GM21526 (cell line): Measurements from ENCODE around the gene ABCB6.

Experiments
- ATAC-seq: cut with Tn5 transposase; IDR thresholded peaks from one replicate; pipeline ENCODE4 v1.9.1; 2021; ENCODE audit warnings: moderate library complexity; ENCODE audit not compliant: unreplicated experiment, low FRiP score

ABCB6 gene

DNA sequence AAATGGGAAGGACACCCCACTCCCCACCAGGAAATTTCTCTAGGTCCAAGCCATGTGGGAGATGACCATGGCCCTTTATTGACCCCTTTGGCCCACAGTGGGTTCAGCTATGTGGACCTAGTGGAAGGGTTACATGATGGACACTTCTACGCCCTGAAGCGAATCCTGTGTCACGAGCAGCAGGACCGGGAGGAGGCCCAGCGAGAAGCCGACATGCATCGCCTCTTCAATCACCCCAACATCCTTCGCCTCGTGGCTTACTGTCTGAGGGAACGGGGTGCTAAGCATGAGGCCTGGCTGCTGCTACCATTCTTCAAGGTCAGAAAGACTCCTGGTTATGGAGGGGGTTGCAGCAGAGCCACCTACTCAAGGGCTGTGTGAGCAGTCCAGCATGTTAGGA, 27.8 kb upstream of the ABCB6 start:
- ATAC-seq, result no peak

DNA sequence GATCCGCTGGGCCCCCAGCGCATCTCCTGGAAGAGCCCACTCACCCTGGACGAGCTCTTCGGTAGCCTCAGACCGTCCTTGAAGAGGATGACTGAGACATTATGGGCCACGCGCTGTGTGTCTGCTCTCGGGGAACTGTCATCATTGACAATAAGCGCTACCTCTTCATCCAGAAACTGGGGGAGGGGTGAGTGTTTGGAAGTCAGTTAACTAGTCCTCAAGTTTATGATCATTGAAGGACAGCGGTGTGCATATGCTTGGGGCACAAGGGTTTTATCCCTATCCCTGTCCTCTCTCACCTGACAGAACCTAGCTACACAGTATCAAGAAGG, 27.1 kb upstream of the ABCB6 start:
- ATAC-seq, result no peak

DNA sequence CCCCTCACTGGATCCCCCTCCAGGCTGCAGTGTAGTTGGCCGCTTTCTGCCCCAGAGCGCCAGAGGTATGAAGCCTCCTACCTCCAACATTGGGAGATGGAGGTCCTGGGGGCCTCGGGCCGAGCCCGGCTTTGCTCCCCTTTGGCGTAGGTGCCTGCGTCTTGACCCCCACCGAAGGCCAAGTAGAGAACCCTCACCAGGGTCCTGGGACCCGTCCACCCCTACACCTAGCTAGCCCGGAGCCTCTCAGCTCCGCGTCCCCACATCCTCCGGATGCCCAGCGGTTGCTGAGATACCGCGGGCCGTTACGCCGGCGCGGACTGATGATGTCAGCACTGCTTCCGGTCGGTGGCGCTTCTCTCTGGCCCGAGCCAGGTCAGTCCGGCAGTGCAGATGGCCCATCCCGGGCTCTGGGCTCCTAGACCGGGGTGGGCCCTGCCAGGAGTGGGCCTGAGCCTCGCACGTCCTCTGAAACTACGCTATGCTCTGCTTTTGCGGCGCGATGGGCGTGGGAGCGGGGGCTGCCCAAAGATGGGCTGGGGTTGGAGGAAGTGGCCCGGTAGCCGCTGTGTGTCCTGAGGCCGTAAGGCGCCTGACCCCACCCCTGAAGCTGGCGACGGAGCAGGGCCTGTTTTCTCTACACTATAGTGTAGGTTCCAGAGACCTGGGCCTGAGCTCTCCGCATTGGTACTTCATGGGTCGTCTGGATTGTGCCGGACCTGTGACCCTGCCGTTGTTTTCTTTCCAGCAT, 26.6 kb upstream of the ABCB6 start, which contains the start of the genes GLB1L and STK16:
Gene GLB1L (minus strand): TSS at position 297 of the 751 bp plus-strand sequence. CDS start 1,871 bp downstream, outside the sequence.
Gene STK16 (plus strand): TSS at position 332 of the 751 bp plus-strand sequence. CDS start 521 bp downstream, outside the sequence.
- peak; percentile 76 for ATAC-seq

DNA sequence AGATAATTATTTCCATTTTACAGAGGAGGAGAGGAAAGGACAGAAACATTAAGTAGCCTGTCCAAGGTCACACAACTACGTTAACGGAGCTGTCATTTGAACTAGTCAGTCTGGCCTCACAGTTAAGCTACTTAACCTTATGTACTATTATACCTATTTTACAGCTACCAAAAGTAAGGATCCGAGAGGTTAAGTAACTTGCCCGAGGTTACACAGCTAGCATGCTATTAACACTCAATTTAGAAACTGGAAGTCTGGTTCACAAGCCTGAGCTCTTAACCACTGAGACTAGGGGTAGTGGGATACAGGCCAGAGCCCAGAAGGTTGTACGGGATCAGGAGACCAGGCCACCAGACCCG, 26.0 kb upstream of the ABCB6 start:
- ATAC-seq, result no peak

DNA sequence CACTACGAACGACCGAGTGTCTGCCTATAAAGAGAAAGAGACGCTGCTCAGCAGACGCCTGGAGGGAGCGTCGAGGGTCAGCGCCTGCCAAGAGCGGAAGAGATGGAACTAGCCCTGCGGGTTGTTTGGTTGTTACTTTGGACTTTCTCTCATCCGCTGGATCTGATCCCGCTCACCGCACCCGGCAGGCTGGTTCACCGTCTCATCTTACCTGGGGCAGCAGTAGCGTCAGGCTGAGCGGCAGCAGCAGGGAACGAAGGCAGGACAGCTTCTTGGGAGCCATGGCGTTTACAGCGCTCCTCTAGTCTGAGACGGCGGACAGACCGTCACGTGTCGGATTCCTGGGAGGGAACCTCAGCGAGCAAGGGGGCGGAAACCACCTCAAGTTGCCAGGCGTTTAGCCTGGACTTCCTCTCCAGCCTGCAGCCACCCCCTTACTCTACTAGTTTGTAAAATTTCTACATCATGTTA, 24.6 kb upstream of the ABCB6 start:
- no peak for ATAC-seq

DNA sequence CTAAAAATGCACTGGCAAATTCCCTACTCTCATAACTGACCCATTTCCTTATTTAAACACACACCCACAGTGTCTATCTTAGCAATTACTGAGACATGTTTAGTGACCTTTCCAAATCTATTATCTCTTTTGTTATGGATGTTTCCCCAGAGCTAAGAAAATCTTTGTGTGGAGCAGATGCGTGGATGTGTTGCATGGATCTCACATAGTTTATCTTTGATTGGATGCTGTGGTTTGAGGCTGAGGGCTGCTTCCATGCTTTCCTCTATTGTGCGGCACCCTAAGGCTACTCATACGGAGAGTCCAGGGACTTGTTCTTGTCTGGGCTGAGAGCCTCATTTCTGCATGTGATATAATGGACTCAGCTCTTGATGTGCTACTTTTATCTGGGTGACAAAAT, 15.6 kb upstream of the ABCB6 start:
- no peak for ATAC-seq

DNA sequence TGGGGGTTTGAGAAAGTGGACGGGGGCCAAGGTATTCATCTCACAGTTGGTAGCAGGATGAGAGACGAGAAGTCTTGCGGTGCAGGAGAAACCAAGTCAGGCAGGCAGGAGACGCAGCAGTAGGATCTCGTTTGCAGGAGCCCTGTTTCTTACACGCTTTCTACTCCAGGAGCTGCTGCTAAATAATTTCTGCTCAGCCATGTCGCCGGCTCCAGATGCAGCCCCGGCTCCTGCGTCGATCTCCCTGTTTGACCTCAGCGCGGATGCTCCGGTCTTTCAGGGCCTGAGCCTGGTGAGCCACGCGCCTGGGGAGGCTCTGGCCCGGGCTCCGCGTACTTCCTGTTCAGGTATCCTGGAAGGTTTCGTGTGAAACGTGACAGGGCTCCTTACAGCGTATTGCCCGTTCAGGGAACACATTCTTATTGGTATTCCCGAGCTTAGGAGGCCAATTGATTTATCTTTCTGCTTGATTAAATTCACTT, 11.3 kb upstream of the ABCB6 start:
- ATAC-seq, result no peak

DNA sequence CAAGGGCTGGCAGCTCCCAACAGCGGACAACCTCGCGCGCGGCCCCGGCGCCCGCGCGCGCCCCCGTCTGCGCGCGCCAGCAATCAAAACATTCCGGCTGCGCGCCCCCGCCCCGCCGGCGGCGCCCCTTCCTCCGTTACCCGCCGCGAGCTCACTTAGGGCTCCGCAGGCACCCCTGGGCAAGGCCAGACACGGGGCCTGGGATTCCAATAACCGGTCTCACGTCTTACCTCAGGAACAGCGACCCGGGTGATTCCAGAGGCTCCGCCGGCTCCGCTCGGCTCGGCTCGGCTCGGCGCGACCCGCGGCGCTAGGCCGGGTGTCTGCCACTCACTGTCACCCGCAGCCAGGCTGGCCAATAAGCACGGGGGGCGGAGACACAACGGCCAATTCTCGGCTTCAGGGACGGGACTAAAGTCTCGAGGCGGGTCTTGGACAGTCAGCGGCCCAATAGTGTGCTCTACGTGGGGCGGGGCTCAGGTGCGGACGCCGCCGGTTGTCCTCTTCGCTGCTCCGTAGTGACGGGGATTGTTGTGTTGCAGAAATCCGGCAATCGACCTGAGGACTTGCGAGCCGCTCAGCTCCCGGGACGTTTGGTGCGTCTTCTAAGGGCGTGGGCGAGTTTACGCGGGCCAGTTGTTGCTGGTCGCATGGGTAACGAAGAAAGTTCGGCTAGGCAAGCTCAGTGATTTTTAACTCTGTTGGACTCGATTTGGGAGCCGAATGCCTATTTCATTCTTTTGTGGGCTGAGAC, 10.7 kb upstream of the ABCB6 start, which contains the start of the genes ANKZF1 and ATG9A:
Gene ANKZF1 (plus strand): TSS at position 502 of the 754 bp plus-strand sequence. CDS start 452 bp downstream, outside the sequence.
Gene ATG9A (minus strand): TSS at position 332 of the 754 bp plus-strand sequence. CDS start 1,612 bp downstream, outside the sequence.
- peak; percentile 92 for ATAC-seq

DNA sequence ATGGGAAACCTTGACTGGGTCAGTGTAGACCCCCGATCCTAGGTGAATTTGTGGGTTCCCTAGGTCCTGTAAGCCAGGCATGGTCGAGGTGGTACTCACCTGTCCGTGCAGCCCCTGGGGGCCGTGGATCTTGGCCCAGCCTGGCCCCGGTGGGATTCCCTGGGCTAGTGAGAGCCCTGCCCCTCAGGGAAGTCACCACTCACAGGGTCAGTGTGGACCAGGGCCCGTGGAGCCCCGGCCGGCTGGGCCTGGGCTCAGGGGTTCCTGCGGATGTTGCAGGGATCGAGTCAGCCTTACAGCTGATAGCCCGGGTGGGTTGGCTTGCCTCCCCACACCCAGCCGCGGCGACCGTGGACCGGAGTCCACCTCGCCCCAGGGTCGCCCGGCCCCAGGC, 10.2 kb upstream of the ABCB6 start:
- ATAC-seq, result peak; percentile 9

DNA sequence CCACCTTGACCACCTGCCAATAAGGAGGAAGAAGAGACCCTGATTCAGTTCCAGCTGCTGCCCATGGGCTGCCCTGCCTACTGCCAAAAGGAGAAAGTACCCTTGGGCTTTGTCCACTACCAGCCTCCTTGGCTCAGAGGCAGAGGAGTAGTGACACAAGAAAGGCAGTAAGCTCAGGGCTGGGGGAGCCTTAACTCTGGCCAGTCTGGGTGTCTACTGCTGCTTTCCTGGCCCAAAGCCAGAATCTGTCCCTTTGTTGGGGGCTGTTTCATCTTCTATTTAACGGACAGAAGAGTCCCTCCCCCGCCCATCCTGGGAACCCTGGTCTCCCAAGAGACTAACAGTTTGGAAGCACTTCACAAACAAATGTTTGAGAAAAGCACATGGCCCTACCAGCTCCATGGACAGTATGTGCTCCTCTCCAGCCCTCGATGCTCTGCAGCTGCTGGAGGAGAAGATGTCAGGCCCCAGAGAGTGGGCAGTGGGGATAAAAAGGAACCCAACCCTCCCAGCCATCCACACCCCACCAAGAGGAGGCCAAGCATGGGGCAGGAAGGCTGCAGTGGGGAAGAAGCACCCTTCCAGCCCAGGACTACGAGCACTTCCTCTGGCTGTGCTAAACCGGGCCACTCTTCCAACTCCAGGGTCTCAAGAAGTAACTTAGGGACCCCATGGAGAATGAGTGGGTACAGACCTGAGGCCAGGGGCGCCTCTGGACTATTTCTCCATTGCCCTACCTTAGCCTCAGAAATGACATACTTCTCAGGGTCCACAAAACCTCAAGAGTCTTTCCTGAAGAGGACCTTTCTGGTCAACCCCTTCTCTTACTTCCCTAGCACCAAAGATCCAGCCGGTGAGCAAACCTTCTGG, 9.5 kb upstream of the ABCB6 start:
- ATAC-seq, result no peak

DNA sequence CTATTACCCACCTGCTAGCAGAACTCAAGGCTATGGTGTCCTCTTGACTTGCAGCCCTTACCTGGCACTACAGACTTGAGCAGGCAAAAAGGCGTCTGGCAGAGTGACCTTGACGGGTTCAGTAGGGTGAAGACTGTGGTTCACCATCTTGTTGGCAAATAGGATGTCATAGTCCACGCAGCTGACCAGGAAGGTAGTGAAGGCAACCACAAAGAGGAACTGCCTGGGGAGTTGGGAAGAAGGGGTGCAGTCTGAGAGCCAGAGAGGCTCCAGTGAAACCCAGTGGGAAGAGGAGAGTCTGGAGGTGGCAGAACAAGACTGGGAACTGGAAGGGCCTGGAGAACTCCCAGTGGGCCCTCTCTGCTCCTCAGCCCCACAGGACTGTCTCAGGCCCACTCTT, 6.6 kb upstream of the ABCB6 start:
- no peak for ATAC-seq

DNA sequence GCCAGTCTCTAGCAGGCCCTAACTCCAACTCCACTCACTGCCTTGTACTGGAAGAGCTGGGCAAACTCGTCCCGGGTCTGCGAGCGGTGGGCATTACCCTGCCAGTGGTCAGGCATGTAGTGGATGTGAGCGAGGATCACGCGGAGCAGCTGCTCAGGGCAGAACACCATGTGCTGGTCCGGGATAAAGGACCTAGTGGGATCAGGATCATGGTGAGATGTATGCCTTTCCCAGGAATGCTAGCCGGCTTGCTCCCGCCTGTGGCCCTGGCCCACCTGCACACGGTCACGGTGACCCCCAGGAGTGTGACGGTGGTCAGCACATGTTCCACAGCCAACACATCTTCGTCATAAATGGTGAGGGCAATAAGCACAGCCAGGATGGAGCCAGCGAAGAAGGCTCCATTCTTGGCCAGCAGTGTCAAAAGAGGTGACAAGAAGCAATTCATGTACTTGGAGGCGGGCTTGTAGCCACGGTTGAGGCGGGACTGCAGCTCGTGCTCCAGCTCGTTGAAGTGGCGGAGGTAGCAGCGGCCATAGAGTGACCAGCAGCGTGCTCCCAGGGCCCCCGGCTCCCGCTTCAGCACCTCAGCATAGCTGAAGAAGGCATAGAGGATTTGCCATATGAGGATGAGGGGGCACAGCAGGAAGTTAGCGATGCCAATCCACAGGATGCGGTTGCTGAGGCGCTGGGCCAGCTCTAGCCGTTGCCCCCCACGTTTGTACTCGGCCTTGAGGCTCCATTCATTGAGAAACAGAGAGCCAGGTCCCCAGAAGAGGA, 5.3 kb upstream of the ABCB6 start:
- no peak for ATAC-seq

DNA sequence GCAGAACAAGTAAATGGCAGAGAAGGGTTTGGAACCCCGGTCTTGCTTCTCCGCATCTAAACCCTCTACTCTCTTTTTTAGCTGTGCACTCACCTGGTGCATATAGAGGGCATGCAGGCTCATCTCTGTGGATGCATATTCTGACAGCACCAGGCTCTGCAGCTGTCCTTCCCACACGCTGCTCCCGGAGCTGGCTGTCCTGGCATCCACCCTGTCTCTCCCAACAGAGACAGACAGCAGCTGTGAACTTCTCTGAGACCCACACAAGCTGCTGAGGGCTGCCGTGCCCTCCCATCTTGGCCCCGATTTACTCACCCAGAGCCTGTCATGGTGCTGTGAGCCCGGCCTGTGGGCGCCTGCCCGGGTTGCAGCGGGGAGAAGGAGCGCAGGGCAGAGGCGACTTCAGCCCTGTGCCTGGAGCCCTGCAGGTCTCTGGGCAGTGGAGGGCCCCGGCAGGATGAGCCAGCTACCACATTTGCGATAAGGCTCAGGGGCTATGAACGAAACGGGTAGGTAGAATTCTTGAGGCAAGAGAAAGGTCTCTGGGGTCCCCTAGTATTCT, 3.3 kb upstream of the ABCB6 start:
- no peak for ATAC-seq

DNA sequence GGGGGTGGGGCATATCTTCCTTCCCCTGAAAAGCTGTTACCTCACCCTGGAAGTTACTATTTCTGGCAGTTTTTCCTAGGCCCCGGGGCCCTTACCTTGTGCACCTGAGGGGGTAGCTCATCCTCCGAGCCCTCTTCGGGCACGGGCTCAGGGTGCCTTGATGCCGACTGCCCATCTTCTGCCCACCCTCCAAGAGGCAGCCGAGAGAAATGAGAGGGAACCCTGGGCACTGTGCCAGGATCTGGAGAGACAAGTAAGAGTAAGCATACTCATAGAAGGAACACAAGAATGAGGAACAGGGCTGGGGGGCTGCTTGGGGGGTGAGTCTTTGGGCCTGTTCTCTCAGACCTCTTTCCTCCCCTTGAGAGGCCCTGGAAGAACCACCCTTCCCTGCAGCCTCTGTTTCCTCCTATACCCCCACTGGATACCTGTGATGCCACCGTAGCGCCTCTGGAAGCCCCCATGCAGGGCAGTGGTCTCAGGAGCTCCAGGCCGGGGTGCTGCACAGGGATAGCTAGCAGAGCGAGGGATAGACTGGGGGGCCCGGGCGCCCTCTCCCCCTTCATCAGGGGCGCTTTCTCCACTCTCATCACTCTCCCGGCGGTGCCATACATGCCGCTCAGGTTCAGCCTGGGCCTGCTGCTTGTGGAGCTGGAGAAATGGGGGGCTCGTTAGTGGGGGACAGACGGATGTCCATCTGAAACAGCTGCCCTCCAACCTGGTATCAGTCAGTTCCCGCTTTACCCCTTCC, 2.1 kb upstream of the ABCB6 start:
- no peak for ATAC-seq

DNA sequence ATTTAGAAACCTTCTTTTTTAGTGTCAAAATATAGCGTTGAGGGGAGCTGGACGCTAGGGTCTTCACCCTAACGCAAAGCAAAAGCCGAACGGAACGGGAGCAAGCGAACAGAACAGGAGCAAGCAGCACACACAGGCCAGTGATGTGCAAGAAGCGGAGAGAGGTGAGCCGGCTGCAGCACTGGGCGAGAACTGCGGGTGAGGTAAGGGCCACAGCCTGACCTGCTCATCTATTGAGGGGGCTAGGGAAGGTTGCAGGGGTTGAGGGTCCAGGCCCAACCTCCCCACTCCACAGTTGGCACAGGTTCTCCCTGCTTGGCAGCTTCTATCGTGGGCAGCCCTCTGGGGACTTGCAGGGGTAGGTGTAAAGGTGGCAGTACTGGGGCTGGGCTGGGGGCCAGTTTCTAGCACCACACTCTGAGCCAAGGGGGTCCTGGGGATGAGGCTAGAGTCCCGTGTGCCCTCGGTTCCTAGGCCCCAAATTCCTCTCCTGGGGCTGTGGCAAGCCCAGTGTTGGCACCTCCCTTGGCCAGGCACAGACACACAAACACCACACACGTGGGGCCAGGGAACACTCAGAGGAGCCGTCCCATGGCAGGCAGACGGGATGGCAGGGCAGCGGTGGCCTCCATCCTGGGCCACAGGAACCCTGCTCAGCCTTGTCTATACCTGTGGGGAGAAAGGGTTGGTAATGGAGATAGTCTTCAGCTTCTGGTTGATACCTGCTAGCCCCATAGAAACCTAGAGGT, 1.2 kb upstream of the ABCB6 start:
- ATAC-seq, result no peak

DNA sequence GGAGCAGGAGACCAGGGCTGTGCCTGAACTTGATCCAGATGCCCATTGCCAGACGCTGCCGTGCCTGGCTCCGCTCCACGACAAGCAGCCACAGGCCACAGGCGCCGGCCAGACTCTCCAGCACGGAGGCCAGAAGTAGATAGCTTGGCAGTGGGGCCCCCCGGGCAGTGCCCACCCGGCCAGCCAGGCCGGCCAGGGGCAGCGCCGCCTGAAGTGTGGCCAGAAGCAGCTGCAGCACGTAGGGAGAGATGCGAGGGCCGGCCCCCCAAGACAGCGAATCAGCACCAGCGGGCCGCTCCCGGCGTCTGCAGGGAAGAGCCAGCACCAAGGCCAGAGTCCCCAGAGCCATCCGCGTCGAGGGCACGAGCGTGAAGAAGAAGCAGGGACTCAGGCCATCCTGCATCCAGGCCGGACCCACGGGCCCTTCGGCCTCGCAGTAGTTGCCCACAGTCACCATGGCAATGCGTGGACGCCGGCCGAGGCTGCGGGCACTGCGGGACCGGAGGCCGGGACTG, 484 bp downstream of the ABCB6 start:
- ATAC-seq, result peak; percentile 6

DNA sequence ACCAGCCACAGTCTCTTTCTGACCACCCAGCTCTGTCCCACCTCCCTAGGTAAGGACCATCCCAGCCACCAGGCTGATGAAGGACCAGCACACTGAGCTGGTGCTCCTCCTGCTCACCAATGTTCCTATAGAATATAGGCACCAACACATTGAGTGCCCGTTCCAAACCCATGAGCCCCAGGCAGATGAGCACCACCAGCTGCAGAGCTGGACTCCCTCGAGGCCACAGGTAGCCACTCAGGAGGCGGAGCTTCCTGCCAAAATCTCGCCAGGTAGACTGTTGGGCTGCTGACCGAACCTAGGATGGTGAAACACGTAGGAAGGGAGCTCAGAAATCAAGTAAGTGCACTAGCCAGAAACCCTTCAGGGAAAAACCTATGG, 2.2 kb downstream of the ABCB6 start:
- no peak for ATAC-seq
